ENCODE results near the gene GTF2F2. TPM values are rescaled to one million over a fixed set of nuclear protein-coding genes. Genes with fewer than 3 reads are reported as not detected.
"Not testable (repeated sequence)": the region's sequence is repeated elsewhere in the genome, so short reads cannot be mapped to it uniquely, and the experiment has no call there.

GTF2F2 gene
- total RNA-seq, 1 donor from 2014 or later, result 18.6 TPM

DNA sequence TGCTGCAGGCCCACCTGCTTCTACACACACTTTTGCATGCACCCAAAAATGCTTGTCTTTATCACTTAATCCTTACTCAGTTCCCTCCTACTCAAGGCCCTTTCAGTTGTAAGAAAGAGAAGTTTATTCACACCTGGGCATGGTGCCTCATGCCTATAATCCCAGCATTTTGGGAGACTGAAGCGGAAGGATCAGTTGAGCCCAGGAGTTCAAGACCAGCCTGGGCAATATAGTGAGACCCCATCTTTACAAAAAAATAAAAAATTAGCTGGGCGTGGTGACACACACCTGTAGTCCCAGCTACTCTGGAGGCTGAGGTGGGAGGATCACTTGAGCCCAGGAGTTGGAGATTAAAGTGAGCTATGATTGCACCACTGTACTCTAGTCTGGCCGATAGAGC is 178.2 kb downstream of the GTF2F2 start:
- DNase-seq (ENCODE audit: extremely low read depth, low read depth, low spot score), result not testable (repeated sequence)

GRCh38 chr13:45299194-45299593 is 178.9 kb downstream of the GTF2F2 start:
- no peak for DNase-seq (ENCODE audit: extremely low read depth, low read depth, low spot score)

- no peak for DNase-seq (ENCODE audit: extremely low read depth, low read depth, low spot score)
These were observed 180.1 kb downstream of the GTF2F2 start for GRCh38 chr13:45300190-45300985.

DNA sequence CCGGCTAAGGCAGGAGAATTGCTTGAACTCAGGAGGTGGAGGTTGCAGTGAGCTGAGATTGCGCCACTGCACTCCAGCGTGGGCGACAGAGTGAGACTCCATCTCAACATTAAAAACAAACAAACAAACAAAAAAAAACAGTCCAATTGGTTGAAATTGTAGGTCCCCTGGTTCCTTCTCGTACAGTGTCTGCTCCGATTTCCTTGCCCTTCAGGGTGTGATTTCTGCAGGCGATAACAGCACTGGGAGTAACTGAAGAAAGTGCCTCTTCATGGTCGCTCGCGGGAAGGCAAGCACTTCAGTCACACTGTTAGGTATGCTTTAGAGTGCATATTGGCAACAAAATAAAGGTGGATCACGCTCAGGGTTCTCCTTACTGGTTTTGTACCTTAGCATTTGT is 181.0 kb downstream of the GTF2F2 start:
- DNase-seq (ENCODE audit: extremely low read depth, low read depth, low spot score), result no peak

GRCh38 chr13:45302507-45302906 is 182.2 kb downstream of the GTF2F2 start:
- no peak for DNase-seq (ENCODE audit: extremely low read depth, low read depth, low spot score)

GRCh38 chr13:45303026-45303425 is 182.7 kb downstream of the GTF2F2 start:
- no peak for DNase-seq (ENCODE audit: extremely low read depth, low read depth, low spot score)

DNA sequence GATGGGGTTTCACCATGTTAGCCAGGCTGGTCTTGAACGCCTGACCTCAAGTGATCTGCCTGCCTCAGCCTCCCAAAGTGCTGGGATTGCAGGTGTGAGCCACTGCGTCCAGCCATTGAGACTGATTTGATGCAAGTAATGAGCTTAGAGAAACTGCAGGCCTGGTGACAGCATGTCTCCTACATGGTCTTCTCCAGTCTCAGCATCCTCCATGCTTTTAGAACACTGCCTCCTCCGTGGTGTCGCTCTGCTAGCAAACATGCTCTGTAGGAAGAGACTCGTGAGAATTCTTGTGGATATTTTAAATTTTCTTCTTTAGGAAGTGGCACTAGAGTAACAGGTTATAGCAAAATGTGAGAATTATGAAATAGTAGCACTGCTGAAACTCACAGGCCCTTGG is 183.6 kb downstream of the GTF2F2 start:
- no peak for DNase-seq (ENCODE audit: extremely low read depth, low read depth, low spot score)

GRCh38 chr13:45305079-45305478 is 184.8 kb downstream of the GTF2F2 start:
- no peak for DNase-seq (ENCODE audit: extremely low read depth, low read depth, low spot score)

DNA sequence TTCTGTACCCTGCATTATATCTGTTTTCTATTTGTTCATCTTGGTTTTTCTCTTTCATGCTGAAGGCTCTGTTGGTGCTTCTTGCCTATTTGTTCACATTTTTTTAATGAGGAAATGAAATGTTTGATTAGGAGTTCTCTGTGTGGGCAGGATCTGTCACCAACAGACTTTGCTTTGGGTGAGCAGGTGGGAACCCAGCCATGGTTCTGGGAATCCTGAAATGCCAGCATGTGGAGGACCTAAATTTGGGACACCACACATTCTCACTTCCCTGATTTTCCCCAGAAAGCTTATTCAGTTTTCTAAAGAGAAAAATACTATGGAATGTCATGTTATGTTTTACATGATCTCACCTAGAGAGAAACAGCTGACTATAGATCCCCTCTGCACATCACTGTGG is 186.7 kb downstream of the GTF2F2 start:
- DNase-seq (ENCODE audit: extremely low read depth, low read depth, low spot score), result no peak

- DNase-seq (ENCODE audit: extremely low read depth, low read depth, low spot score), result no peak
These were observed 190.2 kb downstream of the GTF2F2 start for GRCh38 chr13:45310341-45311131.

- no peak for DNase-seq (ENCODE audit: extremely low read depth, low read depth, low spot score)
These were observed 194.5 kb downstream of the GTF2F2 start for GRCh38 chr13:45314822-45315221.

GRCh38 chr13:45315520-45316167 is 195.3 kb downstream of the GTF2F2 start:
- DNase-seq (ENCODE audit: extremely low read depth, low read depth, low spot score), result no peak

- DNase-seq (ENCODE audit: extremely low read depth, low read depth, low spot score), result no peak
These were observed 196.0 kb downstream of the GTF2F2 start for GRCh38 chr13:45316338-45316737.

DNA sequence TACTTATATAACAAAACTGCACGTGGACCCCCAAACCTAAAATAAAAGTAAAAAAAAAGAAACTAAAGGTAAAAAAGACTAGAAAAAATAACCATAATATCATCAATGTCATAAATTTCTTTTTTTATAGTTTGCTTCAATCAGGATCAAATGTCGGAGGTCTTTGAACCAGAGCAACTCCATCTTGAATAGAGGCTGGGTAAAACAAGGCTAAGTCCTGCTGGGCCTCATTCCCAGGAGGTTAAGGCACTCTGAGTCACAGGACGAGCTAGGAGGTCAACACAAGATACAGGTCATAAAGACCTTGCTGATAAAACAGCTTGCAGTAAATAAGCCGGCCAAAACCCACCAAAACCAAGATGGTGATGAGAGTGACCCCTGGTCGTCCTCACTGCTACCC is 196.7 kb downstream of the GTF2F2 start:
- no peak for DNase-seq (ENCODE audit: extremely low read depth, low read depth, low spot score)

DNA sequence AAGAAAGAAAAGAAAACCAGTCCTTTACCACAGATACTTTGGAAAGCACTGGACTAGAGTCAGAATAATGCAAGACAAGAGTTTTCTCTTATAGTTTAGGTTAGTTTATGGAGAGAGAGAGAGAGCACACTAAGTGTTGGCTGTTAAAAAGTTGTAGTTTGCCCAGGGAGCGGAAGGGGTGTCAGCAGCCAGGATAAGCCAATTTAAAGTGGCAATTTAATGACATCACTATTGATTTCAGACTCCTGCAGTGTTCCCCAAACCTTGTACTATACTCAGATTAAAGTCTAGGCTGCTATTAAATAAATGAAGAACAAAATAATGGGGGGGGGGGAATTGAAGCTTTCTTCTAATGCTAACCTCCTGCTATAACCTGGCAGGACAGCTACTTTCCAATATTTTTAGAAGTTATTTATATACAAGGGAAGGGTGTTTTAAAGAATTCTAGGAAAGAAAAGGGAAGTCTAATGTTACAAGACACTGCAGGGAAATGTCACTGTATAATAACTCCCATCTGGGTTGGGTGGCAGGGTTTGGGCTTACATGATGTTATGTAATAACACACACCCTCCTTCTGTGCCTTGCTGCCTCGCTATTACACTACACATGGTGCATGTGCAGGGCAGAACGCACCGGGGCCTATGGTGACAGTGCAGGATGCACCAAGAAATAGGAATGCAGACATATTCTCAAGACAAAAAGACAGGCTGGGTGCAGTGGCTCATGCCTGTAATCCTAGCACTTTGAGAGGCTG is 200.7 kb downstream of the GTF2F2 start:
- DNase-seq (ENCODE audit: extremely low read depth, low read depth, low spot score), result no peak

DNA sequence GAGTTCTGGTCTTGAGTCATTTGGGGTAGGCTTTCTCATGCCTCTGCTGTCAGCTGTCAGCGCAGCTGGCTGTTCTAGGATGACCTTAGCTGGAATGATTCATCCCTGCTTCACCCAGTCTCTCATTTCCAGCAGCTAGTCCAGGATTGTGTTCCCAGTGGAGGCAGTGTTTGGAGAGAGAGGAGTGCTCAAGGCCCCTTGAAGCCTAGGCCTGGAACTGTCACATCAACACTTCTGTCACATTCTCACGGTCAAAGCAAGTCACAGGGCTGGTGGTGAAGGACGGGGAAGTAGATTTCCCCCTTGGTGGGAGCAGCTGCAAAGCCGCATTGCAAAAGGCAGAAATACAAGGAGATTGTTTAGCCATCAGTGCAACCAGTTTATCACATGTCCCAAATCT is 205.5 kb downstream of the GTF2F2 start:
- no peak for DNase-seq (ENCODE audit: extremely low read depth, low read depth, low spot score)

- no peak for DNase-seq (ENCODE audit: extremely low read depth, low read depth, low spot score)
These were observed 207.1 kb downstream of the GTF2F2 start for GRCh38 chr13:45327253-45327955.

DNA sequence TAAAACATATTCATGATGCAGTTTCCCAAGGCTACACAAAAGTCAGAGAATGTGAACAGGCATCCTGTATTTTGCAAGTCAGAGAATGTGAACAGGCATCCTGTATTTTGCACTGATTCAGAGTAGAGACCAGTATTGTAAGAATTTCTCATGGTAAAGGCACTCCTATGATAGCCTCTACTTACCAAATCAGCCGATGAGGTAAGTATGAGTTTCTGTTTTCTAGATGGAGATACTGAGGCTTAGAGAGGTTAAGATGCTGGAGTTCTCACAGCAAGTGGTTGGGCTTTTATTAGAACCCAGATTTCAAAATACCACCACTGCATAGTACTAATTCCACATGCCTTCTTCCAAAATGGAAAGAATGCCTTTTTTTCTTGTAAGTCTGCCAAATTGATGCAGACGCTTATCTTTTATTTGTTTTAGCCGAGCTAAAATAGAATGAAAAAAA is 208.4 kb downstream of the GTF2F2 start:
- DNase-seq (ENCODE audit: extremely low read depth, low read depth, low spot score), result no peak

DNA sequence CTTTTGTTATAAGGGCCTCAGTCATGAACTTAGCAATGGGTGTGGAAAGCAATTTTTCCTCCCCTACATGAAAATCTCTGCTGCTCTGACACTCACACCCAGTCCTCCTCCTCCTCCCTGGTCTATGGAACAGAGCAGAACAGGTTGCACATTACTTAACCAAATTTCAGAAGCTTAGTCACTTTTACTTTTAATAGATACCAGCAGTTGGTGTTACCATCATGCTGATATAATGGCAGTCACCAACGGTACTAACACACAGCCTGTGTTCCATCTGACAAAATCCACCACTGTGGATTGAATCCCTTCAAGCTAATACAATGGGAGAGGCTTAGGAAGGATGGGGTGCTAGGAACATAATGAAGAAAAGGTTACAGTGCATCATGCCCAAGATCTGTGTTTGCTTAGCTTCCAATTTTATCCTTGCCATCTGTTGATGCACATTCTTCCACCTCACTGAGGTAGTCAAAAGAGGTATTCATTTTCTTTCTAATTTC is 210.9 kb downstream of the GTF2F2 start:
- DNase-seq (ENCODE audit: extremely low read depth, low read depth, low spot score), result no peak

DNA sequence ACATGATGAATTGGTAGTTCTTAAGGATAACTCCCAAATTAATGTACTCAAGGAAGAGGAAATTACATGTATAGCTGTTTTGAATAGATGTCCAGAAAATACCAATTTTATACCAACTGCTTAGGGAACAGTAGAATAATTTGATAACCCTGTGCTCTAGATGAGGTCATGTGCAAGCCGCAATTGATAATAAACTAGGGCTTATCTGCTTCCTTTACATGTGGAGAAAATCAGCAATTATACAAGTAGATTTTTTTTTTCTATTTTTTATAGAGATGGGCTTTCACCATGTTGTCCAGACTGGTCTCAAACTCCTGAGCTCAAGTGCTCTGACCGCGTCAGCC is 211.4 kb downstream of the GTF2F2 start:
- no peak for DNase-seq (ENCODE audit: extremely low read depth, low read depth, low spot score)
